ACC112 (cell line): Measurements from ENCODE around the gene AKR7A3.
"Not testable (repeated sequence)": the region's sequence is repeated elsewhere in the genome, so short reads cannot be mapped to it uniquely, and the experiment has no call there.

Experiments used
- H2AFZ ChIP-seq: fragments of 200-600 bp; sonication (generic); one replicate; pipeline ENCODE4 v1.6.0; 2017; ENCODE audit warnings: antibody characterized with exemption, low read length; ENCODE audit not compliant: unreplicated experiment
- H3K27ac ChIP-seq: fragments of 200-600 bp; sonication (generic); 2 replicates; pipeline ENCODE4 v1.5.1; 2014; ENCODE audit warnings: low read depth, mild to moderate bottlenecking, antibody characterized with exemption, low read length, moderate library complexity
- H3K27me3 ChIP-seq: fragments of 200-600 bp; sonication (generic); 2 replicates; pipeline ENCODE4 v1.6.1; 2014; ENCODE audit warnings: mild to moderate bottlenecking, antibody characterized with exemption, low read length, moderate library complexity, mixed read lengths; ENCODE audit not compliant: insufficient read depth
- H3K36me3 ChIP-seq: fragments of 200-600 bp; sonication (generic); 2 replicates; pipeline ENCODE4 v1.6.1; 2016; ENCODE audit warnings: mild to moderate bottlenecking, antibody characterized with exemption, low read length, moderate library complexity, mixed read lengths; ENCODE audit not compliant: insufficient read depth
- H3K4me1 ChIP-seq: fragments of 200-600 bp; sonication (generic); one replicate; pipeline ENCODE4 v1.6.1; 2016; ENCODE audit warnings: low read length, mixed read lengths; ENCODE audit not compliant: insufficient read depth, unreplicated experiment, control insufficient read depth
- H3K4me3 ChIP-seq: fragments of 200-600 bp; sonication (generic); 2 replicates; pipeline ENCODE4 v1.5.1; 2014; ENCODE audit warnings: mild to moderate bottlenecking, low read depth, low read length
- H3K79me2 ChIP-seq: fragments of 200-600 bp; sonication (generic); one replicate; pipeline ENCODE4 v1.6.0; 2016; ENCODE audit warnings: low read length; ENCODE audit not compliant: control insufficient read depth, unreplicated experiment, insufficient read depth

The AKR7A3 gene

DNA sequence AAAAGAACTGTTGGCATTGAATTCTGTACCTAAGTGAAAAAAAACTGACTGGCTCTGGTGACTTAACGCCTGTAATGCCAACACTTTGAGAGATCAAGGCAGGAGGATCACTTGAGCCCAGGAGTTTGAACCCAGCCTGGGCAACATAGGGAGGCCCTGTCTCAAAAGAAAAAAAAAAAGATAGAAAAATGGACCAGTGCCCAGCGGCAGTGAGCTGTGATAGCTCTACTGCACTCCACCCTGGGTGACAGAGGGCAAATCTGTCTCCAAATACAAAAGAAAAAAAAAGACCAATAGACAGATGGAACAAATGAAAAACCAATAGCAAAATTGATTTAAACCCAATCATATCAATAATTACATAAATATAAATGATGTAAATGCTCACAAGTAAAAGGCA, 674 bp upstream of the AKR7A3 start:
- Histone ChIP-seq H2AFZ (peak overlapping the region; percentile 14), H3K79me2 (no peaks in the 10 kb centered on the region), H3K4me3 (peak overlapping the region; percentile 78), H3K27me3 (no peaks in the 10 kb centered on the region), H3K27ac (no peak overlapping the region), H3K36me3 (peaks cover 5% of the 10 kb centered on the region; the same call in 1 of the 2 replicates), H3K4me1 (no peaks in the 10 kb centered on the region)

DNA sequence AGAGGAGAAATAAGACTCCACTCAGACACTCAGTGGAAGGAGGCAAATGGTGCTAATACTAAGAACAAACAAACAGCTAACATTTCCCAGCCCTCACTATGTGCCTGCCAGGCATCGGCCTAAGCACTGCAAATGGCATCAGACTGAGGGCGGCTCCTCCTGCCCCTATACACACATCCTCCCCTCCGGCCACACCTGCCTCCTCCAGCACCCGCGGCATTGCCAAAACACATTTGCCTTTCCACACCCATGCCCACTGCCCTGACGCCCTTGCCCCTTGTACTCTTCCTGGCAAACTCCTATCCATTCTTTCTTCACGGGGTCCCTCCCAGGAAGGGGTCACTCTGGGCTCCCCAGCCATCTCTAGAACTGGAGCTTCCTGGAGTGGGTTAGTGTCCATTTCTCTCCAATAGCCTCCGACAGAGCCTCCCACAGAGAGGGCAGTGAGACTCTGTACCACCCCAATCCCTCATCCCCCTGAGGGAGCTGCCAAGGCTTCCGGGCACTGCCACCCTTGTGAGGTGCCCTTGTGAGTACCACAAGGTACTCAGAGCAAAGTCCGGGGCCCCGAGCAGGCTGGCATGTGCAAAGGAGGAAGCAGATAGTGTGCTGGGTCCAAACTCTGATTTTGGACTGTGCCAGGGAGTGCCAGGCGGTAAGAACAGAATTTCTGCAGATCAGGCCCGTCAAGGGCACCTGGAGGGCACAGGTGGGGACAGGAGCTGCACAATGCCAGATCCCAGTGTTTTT, 959 bp downstream of the AKR7A3 start:
- no peaks in the 10 kb centered on the region for H3K79me2 ChIP-seq
- H3K4me3 ChIP-seq: no peak overlapping the region
- H3K27ac ChIP-seq: no peak overlapping the region
- H3K36me3 ChIP-seq: 0 out of 2 replicates have a peak, but pooled peaks cover 4% of the 10 kb centered on the region
- H3K4me1 ChIP-seq: no peaks in the 10 kb centered on the region
- H3K27me3 ChIP-seq: no peaks in the 10 kb centered on the region
- H2AFZ ChIP-seq: no peak overlapping the region

DNA sequence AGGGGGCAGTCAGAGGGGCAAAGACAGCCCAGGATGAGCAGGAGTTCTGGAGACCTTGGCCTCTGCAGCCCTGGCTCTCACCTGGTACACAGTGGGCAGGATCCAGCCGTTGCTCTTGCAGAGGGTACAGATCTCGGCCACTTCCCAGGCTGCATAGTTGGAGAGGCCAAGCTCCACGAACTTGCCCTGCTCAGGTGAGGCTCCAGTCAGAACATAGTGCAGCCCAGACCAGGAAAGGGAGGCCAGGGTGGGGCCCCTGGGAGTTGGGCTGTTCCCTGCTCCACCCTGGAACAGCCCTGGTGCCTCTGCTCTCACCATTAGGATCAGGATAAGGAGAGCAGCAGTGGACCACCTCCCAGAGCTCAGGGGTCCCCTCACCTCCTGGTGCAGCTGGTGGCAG, 2.8 kb downstream of the AKR7A3 start:
- H3K27me3 ChIP-seq, H3K4me3 ChIP-seq, H2AFZ ChIP-seq, H3K27ac ChIP-seq, H3K4me1 ChIP-seq, H3K36me3 ChIP-seq, H3K79me2 ChIP-seq: not testable (repeated sequence)

DNA sequence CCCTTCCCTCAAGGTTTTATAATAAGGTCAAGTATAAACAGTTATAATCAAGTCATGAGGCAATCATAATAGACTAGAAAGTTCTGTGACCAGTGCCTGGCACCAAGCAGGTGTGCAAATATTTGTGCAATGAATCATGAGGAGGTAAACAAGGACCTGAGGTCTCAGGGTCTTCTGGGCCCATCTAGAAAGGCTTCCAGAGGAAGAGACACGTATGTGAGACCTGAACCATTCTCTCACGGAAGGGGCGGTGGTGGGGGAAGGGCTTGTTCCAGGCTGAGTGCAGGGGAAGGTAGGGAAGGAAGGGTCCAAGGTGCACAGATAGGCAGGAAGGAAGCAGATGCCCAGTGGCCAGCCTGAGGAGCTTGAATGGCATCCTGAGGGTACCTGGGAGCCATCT, 3.2 kb downstream of the AKR7A3 start:
- H3K27me3 ChIP-seq, H3K79me2 ChIP-seq, H2AFZ ChIP-seq, H3K27ac ChIP-seq, H3K4me1 ChIP-seq, H3K36me3 ChIP-seq, H3K4me3 ChIP-seq: not testable (repeated sequence)

DNA sequence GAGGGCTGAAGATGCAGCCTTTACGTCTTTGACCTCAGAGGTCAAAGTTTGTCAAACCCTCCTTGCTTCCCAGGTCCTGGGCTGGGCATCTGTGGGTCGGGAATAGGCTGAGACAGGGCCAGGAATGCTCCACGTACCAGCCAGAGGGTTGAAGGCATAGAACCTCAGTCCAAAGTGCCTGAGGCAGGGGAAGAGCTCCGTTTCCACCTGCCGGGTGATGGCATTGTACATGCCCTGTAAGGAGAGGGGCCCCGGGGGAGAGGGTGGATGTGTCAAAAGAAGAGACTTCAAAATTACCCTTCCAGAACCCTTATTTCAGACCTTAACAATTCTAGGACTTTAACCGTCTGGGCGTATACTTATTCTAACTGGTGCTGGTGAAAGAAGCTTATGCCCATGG, 3.7 kb downstream of the AKR7A3 start:
- Histone ChIP-seq H3K4me1 (no peaks in the 10 kb centered on the region), H3K27me3 (no peaks in the 10 kb centered on the region), H3K27ac (no peak overlapping the region), H3K36me3 (peaks cover 7% of the 10 kb centered on the region; the same call in 1 of the 2 replicates), H3K4me3 (no peak overlapping the region), H2AFZ (no peak overlapping the region), H3K79me2 (no peaks in the 10 kb centered on the region)

DNA sequence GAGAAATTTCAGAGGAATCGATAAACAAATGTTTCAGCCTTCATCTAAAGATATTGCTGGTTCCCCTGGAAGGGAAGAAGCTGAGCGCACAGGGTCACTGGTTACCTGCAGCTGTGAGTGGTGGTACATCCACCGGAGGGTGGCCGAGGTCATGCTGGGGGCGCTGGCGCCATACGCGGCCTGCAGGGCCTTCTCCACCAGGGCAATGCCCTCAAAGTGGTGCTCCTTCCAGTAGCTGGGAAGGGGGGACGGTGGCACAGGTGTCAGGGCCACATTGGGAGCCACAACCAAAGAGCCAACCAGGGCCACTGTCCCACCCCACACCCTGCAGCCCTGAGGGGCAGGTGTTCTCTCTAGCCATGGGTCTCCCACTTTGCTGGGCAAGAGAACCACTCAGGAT, 4.7 kb downstream of the AKR7A3 start:
- H3K4me1 ChIP-seq: no peaks in the 10 kb centered on the region
- no peak overlapping the region for H3K27ac ChIP-seq
- H3K79me2 ChIP-seq: no peaks in the 10 kb centered on the region
- no peaks in the 10 kb centered on the region for H3K27me3 ChIP-seq
- H3K4me3 ChIP-seq: no peak overlapping the region
- peaks cover 7% of the 10 kb centered on the region; the same call in 1 of the 2 replicates for H3K36me3 ChIP-seq
- H2AFZ ChIP-seq: no peak overlapping the region

DNA sequence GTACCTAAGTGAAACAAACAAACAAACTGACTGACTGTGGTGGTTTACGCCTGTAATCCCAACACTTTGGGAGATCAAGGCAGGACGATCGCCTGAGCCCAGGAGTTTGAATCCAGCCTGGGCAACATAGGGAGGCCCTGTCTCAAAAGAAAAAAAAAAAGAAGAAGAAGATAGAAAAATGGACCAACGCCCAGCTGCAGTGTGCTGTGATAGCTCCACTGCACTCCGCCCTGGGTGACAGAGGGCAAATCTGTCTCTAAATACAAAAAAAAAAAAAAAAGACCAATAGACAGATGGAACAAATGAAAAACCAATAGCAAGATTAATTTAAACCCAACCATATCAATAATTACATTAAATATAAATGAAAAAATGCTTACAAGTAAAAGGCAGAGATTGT, 13.9 kb downstream of the AKR7A3 start:
- H2AFZ ChIP-seq: no peak overlapping the region
- H3K27ac ChIP-seq: no peak overlapping the region
- H3K79me2 ChIP-seq: no peaks in the 10 kb centered on the region
- H3K36me3 ChIP-seq: peaks cover 10% of the 10 kb centered on the region; the same call in 1 of the 2 replicates
- H3K4me3 ChIP-seq: no peak overlapping the region
- H3K27me3 ChIP-seq: no peaks in the 10 kb centered on the region
- no peaks in the 10 kb centered on the region for H3K4me1 ChIP-seq

DNA sequence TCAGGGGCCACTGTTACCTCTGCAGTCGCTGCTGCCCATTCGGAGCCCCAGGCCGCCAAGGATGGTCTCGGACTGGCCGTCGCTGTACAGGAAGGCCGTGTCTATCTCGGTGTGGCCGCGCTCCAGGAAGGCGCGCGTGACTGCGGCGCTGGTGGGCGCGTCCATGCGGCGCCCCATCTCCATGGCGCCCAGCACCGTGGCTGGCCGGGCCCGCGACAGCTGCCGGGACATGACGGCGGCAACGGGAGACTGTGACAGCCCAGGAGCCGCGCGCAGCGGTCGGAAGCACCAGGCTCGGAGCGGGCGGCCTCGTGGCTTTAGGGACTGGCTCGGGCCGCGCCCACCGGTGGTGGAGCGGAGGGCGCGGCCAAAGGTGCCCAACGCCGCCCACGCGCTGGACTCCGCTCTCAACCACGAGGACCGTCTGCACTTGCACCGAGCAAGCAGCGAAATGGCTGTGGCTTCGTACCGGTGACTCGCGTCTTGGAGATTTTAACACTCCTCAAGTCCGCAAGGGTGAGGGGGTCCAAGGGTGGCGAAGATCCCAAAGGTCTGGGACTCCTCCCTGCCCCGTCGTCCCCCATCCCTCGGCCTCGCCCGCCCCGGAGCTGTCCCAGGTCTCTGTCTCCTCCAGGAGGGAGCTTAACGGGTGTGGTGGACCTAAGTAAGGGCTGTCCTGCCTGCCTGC, 14.6 kb downstream of the AKR7A3 start:
- H3K27me3 ChIP-seq, H2AFZ ChIP-seq, H3K79me2 ChIP-seq, H3K27ac ChIP-seq, H3K4me1 ChIP-seq, H3K4me3 ChIP-seq: not testable (repeated sequence)
- H3K36me3 ChIP-seq: peaks cover 10% of the 10 kb centered on the region; the same call in 1 of the 2 replicates

DNA sequence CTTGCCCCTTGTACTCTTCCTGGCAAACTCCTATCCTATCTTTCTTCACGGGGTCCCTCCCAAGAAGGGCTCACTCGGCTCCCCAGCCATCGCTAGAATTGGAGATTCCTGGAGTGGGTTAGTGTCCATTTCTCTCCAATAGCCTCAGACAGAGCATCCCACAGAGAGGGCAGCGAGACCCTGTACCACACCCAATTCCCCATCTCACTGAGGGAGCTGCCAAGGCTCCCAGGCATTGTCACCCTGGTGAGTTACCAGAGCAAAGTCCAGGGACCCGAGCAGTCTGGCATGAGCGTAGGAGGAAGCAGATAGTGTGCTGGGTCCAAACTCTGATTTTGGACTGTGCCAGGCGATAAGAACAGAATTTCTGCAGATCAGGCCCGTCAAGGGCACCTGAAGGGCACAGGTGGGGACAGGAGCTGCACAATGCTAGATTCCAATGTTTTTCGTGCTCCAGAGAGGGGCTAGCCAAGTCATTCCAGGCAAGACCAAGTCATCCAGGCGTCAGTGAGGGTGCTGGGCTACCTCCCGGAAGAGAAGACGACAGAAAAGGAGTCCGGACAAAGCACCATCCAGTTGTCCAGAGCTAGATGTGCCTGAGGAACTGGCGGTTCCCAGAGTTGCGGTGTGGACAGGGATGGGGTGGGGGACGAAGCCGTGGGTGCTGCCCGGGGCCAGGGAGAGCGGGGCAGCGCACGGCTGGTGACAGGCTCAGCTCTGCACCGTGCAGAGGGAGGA, 15.3 kb downstream of the AKR7A3 start:
- no peak overlapping the region for H3K27ac ChIP-seq
- no peaks in the 10 kb centered on the region for H3K27me3 ChIP-seq
- H2AFZ ChIP-seq: no peak overlapping the region
- H3K4me1 ChIP-seq: no peaks in the 10 kb centered on the region
- no peaks in the 10 kb centered on the region for H3K79me2 ChIP-seq
- H3K4me3 ChIP-seq: no peak overlapping the region
- peaks cover 10% of the 10 kb centered on the region; the same call in 1 of the 2 replicates for H3K36me3 ChIP-seq

DNA sequence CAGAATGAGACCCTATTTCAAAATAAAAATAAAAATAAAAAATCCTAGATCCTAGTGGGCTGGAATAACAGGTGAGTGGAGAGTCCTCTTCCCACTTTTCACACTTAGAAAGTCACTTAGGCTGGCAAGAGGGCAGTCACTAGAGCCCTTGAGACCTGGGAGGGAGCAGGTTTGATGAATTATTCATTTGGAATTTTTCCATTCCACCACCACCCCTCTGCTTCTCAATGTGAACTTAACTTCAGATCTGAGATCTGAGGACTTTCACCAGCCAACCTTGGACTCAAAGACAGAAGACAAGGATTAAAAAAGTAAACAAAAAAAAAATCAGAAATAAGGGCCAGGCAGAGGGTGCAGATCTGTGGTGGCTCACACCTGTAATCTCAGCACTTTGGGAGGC, 16.5 kb downstream of the AKR7A3 start:
- Histone ChIP-seq H2AFZ (no peak overlapping the region), H3K4me1 (no peaks in the 10 kb centered on the region), H3K27me3 (no peaks in the 10 kb centered on the region), H3K27ac (no peak overlapping the region), H3K79me2 (no peaks in the 10 kb centered on the region), H3K4me3 (no peak overlapping the region), H3K36me3 (peaks cover 5% of the 10 kb centered on the region; the same call in 1 of the 2 replicates)
